Effector CD8-positive, alpha-beta T cell (primary cell): ENCODE measurements around the gene CCNG1.
"Not testable (repeated sequence)": the region's sequence is repeated elsewhere in the genome, so short reads cannot be mapped to it uniquely, and the experiment has no call there.

Source experiments
- DNase-seq: peaks from one replicate; lab custom pipeline; 2025; lab: John Stamatoyannopoulos, UW
- total RNA-seq, 4 experiments: gene quantifications; one replicate each; lab custom pipeline; 2026; lab: John Stamatoyannopoulos, UW

The CCNG1 gene
- 81.8 to 130 (median 89.4) reads per million in 4 experiments for total RNA-seq

GRCh38 chr5:163437309-163438182, at the start of gene CCNG1:
Gene CCNG1 (plus strand): TSS chr5:163437595. CDS start chr5:163439257, 1,662 bp downstream.
- DNase-seq, result peak; percentile 85

GRCh38 chr5:163395792-163396191, 41.6 kb upstream of the CCNG1 start:
- no peak for DNase-seq

- not testable (repeated sequence) for DNase-seq
These were observed 40.5 kb upstream of the CCNG1 start for GRCh38 chr5:163396818-163397340.

GRCh38 chr5:163397354-163397753, 40.0 kb upstream of the CCNG1 start:
- DNase-seq, result no peak

- DNase-seq, result no peak
These were observed 37.5 kb upstream of the CCNG1 start for GRCh38 chr5:163399923-163400322.

GRCh38 chr5:163401271-163401670, 36.1 kb upstream of the CCNG1 start:
- no peak for DNase-seq

GRCh38 chr5:163402007-163402406, 35.4 kb upstream of the CCNG1 start:
- DNase-seq, result no peak

- DNase-seq, result no peak
These were observed 32.8 kb upstream of the CCNG1 start for GRCh38 chr5:163404364-163405173.

- no peak for DNase-seq
These were observed 30.2 kb upstream of the CCNG1 start for GRCh38 chr5:163407034-163407655.

- DNase-seq, result peak; percentile 34
These were observed 29.0 kb upstream of the CCNG1 start for GRCh38 chr5:163408311-163408923.

- DNase-seq, result no peak
These were observed 28.0 kb upstream of the CCNG1 start for GRCh38 chr5:163409384-163409783.

- DNase-seq, result no peak
These were observed 26.9 kb upstream of the CCNG1 start for GRCh38 chr5:163410505-163410904.

GRCh38 chr5:163415673-163416072, 21.7 kb upstream of the CCNG1 start:
- not testable (repeated sequence) for DNase-seq

GRCh38 chr5:163424836-163425235, 12.6 kb upstream of the CCNG1 start:
- DNase-seq, result no peak

- DNase-seq, result not testable (repeated sequence)
These were observed 11.3 kb upstream of the CCNG1 start for GRCh38 chr5:163426128-163426527.

- DNase-seq, result no peak
These were observed 4.9 kb upstream of the CCNG1 start for GRCh38 chr5:163432544-163432943.

GRCh38 chr5:163433271-163433670, 4.1 kb upstream of the CCNG1 start:
- DNase-seq, result no peak

- no peak for DNase-seq
These were observed 3.0 kb upstream of the CCNG1 start for GRCh38 chr5:163434401-163434866.

- DNase-seq, result no peak
These were observed 880 bp upstream of the CCNG1 start for GRCh38 chr5:163436515-163436914.

GRCh38 chr5:163437011-163437308, 435 bp upstream of the CCNG1 start:
- no peak for DNase-seq

- DNase-seq, result no peak
These were observed 1.7 kb downstream of the CCNG1 start for GRCh38 chr5:163439092-163439425.

- no peak for DNase-seq
These were observed 3.6 kb downstream of the CCNG1 start for GRCh38 chr5:163440954-163441353.
